ENCODE results near the gene SPATA1.

SPATA1 gene

DNA sequence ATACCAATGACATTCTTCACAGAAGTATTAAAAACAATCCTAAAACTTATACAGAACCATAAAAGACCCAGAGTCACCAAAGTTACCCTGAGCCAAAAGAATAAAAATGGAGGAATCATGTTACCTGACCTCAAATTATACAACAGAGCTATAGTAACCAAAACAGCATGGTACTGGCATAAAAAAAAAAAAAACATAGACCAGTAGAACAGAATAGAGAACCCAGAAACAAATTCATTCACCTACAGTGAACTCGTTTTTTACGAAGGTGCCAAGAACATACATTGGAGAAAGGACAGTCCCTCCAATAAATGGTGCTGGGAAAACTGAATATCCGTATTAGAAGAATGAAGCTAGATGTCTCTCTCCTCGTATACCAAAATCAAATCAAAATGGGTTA is 2.8 kb downstream of the SPATA1 start:
- no peak for DNase-seq (ENCODE audit: low read depth)

GRCh38 chr1:84510165-84510564 is 4.0 kb downstream of the SPATA1 start:
- no peak for DNase-seq (ENCODE audit: low read depth)

- DNase-seq (ENCODE audit: low read depth), result no peak
These were observed 4.5 kb downstream of the SPATA1 start for GRCh38 chr1:84510668-84511067.

- no peak for DNase-seq (ENCODE audit: low read depth)
These were observed 18.4 kb downstream of the SPATA1 start for GRCh38 chr1:84524590-84524989.

- no peak for DNase-seq (ENCODE audit: low read depth)
These were observed 19.6 kb downstream of the SPATA1 start for GRCh38 chr1:84525779-84526178.

- no peak for DNase-seq (ENCODE audit: low read depth)
These were observed 32.4 kb downstream of the SPATA1 start for GRCh38 chr1:84538599-84538998.

GRCh38 chr1:84539972-84540371 is 33.8 kb downstream of the SPATA1 start:
- no peak for DNase-seq (ENCODE audit: low read depth)

DNA sequence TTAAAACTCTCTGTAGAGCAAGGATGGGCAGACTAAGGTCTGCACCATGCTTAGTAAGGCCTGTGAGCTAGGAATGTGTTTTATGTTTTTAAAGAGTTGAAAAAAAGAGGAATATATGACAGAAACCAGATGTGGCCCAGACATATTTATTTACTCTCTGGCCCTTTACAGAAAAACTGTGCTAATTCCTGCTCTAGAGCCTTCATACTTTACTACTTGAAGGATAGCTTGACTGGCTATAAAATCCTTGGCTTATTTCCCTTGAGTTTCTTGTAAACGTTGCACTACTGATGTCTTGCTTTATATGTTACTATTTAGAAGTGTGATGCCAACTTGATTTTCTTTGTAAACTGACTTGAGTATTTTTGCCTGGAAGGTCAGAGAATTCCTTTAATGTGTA is 34.6 kb downstream of the SPATA1 start:
- no peak for DNase-seq (ENCODE audit: low read depth)

DNA sequence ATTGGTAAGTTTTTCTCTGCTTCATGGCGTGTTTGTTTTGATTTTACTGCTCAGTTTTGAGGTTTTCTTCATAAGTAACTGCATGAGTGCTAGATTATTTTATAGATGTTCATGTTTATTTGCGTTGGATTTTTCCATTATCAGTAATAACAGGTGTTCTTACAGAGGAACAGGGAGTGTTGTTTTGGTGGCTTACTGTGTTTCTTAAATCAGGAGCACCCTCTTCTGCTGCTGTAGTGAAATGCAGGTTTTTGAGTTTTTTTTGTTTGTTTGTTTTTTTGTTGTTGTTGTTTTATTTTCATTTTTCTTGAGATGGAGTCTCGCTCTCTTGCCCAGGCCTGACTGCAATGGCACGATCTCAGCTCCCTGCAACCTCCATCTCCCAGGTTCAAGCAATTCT is 35.5 kb downstream of the SPATA1 start:
- no peak for DNase-seq (ENCODE audit: low read depth)

DNA sequence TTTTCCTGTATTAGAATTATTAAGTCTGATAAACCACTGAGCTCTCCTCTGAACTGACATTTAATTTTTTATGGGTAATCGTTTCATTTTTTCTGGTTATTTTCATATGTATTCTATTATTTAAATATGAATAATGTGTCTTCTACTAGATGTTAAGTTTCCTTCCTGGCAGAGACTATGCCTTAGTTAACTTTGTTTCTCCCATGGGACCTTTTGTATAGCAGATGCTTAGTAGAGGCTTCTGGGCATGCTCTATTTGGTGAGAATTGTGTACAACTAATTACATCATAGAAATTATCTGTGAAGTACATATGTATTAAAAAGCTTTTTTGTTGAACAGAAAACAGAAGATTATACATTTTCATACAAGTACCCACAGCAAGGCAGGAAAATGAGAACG is 44.6 kb downstream of the SPATA1 start:
- DNase-seq (ENCODE audit: low read depth), result no peak

DNA sequence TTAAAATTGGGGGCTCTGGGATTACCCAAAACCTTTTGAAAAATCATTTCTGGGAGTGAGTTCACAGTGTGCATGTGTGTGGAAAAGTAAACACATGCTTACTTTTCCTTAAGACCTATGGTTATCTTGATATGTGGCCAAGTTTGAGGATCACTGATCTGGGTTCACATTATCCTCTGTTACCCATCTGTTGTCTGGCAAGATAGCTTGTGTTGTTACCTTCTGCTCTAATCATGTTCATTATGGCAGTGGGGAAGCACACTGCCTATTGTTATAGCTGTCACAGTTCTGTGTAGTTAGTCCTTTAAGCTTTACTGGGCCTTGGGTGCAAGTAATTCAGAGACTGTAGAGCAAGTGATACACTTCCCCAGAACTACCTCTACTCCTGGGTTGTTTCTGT is 63.0 kb downstream of the SPATA1 start:
- no peak for DNase-seq (ENCODE audit: low read depth)

DNA sequence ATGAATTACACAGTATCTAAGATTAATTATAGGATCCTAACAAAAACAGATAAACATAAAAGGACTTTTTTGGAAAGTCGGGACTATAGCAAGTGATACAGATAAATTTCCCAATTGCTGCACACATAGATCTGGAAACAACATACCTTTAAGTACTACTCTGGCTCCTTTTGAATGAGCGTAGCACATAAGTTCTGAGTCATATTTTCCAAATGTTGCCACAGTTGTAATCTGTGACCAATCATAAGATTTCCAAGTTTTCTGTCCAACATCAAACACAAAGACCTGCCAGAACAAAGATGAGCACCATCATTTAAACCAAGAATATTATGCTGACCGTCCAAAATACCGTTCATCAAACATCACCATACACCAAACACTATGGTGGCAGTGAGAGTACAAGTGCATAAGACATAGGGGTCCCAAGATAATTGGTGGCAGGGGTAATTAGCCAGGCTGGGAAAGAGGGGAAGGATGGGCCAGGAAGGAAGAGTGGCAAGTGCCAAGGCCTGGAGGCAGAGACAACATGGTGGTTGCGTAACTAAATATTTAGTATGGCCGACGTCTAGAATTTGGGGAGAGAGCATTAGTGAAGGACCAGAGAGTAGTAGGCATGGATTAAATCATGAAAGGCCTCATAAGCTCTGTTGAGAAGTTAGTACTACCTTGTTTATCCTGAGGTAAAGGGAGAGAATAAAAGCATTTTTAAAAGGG is 64.4 kb downstream of the SPATA1 start:
- DNase-seq (ENCODE audit: low read depth), result no peak

DNA sequence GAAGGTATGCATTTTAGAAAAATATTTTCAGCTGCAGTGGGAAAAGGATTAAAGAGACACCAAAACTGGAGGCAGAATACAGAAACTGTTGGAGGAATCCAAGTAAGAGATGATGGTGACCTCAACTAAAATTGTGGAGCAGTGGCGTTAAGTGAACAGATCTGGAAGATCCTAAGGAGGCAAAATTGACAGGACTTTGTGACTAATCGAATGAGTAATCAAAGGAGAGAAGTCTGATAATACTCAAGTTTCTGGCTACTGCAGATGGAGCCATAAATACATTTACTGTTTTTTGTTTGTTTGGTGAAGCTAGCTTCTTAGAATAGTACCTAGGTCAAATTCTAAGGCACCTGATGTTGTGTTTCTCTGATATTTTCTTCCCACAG is 65.0 kb downstream of the SPATA1 start:
- DNase-seq (ENCODE audit: low read depth), result no peak

DNA sequence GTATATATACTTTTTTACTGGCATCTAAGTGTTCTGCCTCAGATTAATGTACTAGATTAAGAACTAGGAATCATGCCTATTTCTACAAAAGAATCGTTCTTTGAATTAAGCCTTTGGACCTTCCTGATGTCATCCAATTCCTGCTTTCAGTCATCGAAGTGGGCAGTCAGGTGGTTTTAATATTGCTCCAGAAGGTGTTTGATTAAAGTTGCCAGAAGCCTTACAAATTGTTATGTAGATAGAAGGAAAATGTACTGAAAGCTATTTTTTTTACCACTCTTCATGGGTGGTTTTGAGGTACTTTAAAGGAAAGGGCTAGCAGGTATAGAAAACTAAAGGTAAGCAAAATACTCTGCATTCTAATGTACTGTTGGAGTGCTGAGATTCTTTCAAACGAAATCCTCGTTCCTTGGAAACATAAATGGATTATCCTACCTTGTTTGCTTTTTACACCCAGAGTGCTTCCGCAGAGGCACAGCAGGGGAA is 67.3 kb downstream of the SPATA1 start:
- no peak for DNase-seq (ENCODE audit: low read depth)

DNA sequence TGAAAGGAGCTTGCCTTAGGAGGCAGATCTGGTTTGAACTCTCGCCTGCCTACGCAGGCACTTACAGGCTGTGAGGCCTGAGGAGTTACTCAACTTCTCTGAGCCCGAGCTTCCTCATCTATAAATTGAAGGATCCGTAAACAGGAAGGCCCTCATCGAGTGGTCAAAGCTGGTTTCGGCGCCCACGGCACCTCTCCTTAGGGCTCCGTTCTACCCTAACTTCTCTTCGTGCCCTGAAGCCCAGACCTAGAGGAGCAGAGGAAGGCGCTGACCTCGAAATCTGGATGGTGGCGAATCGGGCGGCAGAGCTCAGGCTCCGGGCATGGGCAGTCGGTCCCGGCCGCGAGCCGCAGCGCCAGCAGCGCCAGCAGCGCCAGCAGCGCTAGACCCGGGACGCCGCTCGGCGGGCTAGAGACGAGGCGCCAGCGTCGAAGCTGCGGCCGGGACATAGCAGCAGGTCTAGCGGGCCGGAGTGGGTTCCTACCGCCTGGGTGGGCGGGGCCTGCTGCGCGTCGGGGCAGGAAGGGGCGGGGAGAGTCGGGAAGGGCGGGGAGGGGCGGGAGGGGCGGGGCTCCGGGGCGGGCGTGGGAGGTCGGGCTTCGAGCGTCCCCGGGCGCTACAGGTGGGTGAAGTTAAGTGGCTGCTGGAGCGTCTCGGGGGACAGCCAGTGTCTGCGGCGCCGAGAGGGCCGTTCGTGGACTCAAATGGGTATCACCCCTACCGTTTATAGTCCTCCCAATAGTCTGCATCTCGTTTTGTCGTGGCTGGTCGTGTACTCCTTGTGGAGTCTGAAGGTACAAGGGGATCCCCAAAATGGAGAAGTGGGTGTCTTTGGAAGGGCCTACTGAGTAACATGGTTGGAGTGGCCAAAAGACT is 68.0 kb downstream of the SPATA1 start, which contains the start of gene CTBS:
TSS of gene CTBS (minus strand) at position 474 of the 876 bp plus-strand sequence. CDS start at position 449, 25 bp downstream.
- DNase-seq (ENCODE audit: low read depth), result peak; percentile 61

DNA sequence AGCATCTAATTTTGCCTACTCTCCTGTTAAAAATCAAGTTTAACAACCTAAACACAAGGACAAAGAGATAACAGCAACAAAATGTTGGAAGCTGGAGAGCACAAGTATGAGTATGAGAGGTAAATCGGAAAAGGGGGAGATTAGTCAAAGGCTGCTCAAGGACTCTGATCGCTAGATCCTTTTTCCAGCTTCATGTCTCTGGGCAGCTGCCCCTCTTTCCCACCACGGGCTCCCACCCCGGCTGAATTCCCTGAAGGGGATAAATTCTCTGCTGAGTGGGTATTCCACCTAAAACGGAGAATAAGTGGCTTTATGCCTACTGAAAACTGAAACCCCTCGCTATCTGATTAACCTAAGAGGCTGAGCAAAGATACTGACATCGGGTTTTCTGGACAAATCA is 68.8 kb downstream of the SPATA1 start:
- no peak for DNase-seq (ENCODE audit: low read depth)

- no peak for DNase-seq (ENCODE audit: low read depth)
These were observed 75.5 kb downstream of the SPATA1 start for GRCh38 chr1:84581648-84582047.

GRCh38 chr1:84582802-84583587 is 76.8 kb downstream of the SPATA1 start:
- DNase-seq (ENCODE audit: low read depth), result no peak

GRCh38 chr1:84583648-84584047 is 77.5 kb downstream of the SPATA1 start:
- no peak for DNase-seq (ENCODE audit: low read depth)

- no peak for DNase-seq (ENCODE audit: low read depth)
These were observed 77.9 kb downstream of the SPATA1 start for GRCh38 chr1:84584126-84584525.

- DNase-seq (ENCODE audit: low read depth), result no peak
These were observed 79.6 kb downstream of the SPATA1 start for GRCh38 chr1:84585803-84586202.

DNA sequence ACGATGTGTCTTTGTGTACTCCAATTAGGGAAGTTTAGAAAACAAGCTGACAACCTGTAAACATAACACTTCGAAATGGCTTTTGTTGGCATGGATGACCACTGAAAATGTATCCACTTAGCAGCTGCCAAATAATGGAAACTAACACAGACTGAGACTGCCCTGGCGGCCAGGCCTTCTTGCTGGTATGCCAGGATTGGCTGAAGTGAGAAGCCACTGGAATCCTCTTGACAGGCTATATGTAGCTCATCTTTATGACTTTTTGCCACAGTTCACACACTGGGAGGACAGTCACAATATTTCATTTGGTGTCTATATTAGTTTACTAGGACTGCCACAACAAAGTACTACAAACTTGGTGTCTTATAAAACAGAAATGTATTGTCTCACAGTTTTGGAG is 80.9 kb downstream of the SPATA1 start:
- DNase-seq (ENCODE audit: low read depth), result no peak
